Measurements from ENCODE around the gene CCR1.
A peak's percentile ranks its signal among the peaks of the same experiment; 100 is the strongest.

- TF ChIP-seq MED1 (CRISPR knock-in tag; IDR thresholded peaks at IDR 0.05; ENCODE audit: borderline replicate concordance) (no peak), KLF1 (tag; IDR thresholded peaks at IDR 0.05) (no peak), SLC30A9 (CRISPR knock-in tag; IDR thresholded peaks at IDR 0.05) (no peak), JUN (IDR thresholded peaks at IDR 0.05; ENCODE audit: borderline replicate concordance, low read depth, low read length) (no peak), JUN (CRISPR knock-in tag; IDR thresholded peaks at IDR 0.05; ENCODE audit: borderline replicate concordance) (no peak), POLR2AphosphoS5 (IDR thresholded peaks at IDR 0.05; ENCODE audit: control insufficient read depth, insufficient read depth, low read depth, low read length) (no peak), NFXL1 (CRISPR knock-in tag; IDR thresholded peaks at IDR 0.05) (no peak)
- TF ChIP-seq, protein P1, sequence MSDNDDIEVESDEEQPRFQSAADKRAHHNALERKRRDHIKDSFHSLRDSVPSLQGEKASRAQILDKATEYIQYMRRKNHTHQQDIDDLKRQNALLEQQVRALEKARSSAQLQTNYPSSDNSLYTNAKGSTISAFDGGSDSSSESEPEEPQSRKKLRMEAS (CRISPR knock-in tag; IDR thresholded peaks at IDR 0.05) = no peak
- TF ChIP-seq, protein P2, sequence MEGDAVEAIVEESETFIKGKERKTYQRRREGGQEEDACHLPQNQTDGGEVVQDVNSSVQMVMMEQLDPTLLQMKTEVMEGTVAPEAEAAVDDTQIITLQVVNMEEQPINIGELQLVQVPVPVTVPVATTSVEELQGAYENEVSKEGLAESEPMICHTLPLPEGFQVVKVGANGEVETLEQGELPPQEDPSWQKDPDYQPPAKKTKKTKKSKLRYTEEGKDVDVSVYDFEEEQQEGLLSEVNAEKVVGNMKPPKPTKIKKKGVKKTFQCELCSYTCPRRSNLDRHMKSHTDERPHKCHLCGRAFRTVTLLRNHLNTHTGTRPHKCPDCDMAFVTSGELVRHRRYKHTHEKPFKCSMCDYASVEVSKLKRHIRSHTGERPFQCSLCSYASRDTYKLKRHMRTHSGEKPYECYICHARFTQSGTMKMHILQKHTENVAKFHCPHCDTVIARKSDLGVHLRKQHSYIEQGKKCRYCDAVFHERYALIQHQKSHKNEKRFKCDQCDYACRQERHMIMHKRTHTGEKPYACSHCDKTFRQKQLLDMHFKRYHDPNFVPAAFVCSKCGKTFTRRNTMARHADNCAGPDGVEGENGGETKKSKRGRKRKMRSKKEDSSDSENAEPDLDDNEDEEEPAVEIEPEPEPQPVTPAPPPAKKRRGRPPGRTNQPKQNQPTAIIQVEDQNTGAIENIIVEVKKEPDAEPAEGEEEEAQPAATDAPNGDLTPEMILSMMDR (IDR thresholded peaks at IDR 0.05 in 2 of 3, conservative IDR thresholded peaks at IDR 0.05 in 1 of 3; ENCODE audit: insufficient read depth in 2 of 3, low read depth in 1 of 3, low read length in 3 of 3) = peak; percentile 73 to 81 (median 76)
Observed at GRCh38 chr3:46208167-46208704, at the start of gene CCR1.

All from K562 (cell line).